Stomach (tissue), 9 donors: Measurements from ENCODE around the gene VKORC1L1. TPM values are rescaled to one million over a fixed set of nuclear protein-coding genes. Genes with fewer than 3 reads are reported as not detected.
"Not testable (repeated sequence)": the region's sequence is repeated elsewhere in the genome, so short reads cannot be mapped to it uniquely, and the experiment has no call there.

Experiments
- DNase-seq, 2 donors: peaks; one replicate each; pipeline versions ENCODE4 v3.0.0 to v3.0.0-alpha.2; 2013 to 2019
- H3K27ac ChIP-seq, 5 donors: fragments of 200-600 bp in 4 of 5; sonication (generic) in 4 of 5; one replicate each; pipeline ENCODE4 v1.5.1; 2013 to 2019; ENCODE audit warnings: mild to moderate bottlenecking in 1 of 5, moderate library complexity in 1 of 5
- H3K27me3 ChIP-seq, 3 donors: fragments of 200-600 bp; sonication (generic); one replicate each; pipeline ENCODE4 v1.5.1; 2017 to 2019; ENCODE audit warnings: mixed run types in 1 of 3
- H3K36me3 ChIP-seq, 4 donors: fragments of 200-600 bp; sonication (generic); 1 replicate in 3 of 4; 2 replicates in 1 of 4; pipeline ENCODE4 v1.5.1; 2016 to 2019
- H3K4me1 ChIP-seq, 4 donors: fragments of 200-600 bp; sonication (generic); one replicate each; pipeline ENCODE4 v1.5.1; 2016 to 2019
- H3K4me3 ChIP-seq, 4 donors: fragments of 200-600 bp; sonication (generic) in 3 of 4; one replicate each; pipeline ENCODE4 v1.5.1; 2016 to 2019; ENCODE audit warnings: mild to moderate bottlenecking in 1 of 4
- H3K9me3 ChIP-seq, 4 donors: fragments of 200-600 bp; sonication (generic); one replicate each; pipeline ENCODE4 v1.5.1; 2016 to 2019
- CTCF ChIP-seq, 7 experiments: fragments of 450-650 bp in 4 of 7; fragments of 200-600 bp in 3 of 7; sonication (generic) in 3 of 7; IDR thresholded peaks; one replicate each; pipeline ENCODE4 v1.5.1; 2016 to 2019; ENCODE audit warnings: antibody characterized with exemption in 7 of 7, control low read depth in 2 of 7, mild to moderate bottlenecking in 1 of 7
- EP300 ChIP-seq: sonication (generic); formaldehyde crosslinking; IDR thresholded peaks from one replicate; pipeline ENCODE4 v1.6.1; 2017; ENCODE audit warnings: antibody characterized with exemption
- POLR2A ChIP-seq, 4 donors: fragments of 450-650 bp; IDR thresholded peaks; one replicate each; pipeline ENCODE4 v1.6.1; 2016; ENCODE audit warnings: antibody characterized with exemption in 4 of 4, control low read depth in 2 of 4, mild to moderate bottlenecking in 1 of 4, moderate library complexity in 1 of 4
- POLR2AphosphoS5 ChIP-seq, 3 donors: sonication (generic); formaldehyde crosslinking; IDR thresholded peaks; one replicate each; pipeline ENCODE4 v1.6.1; 2016; ENCODE audit warnings: antibody characterized with exemption in 3 of 3
- WGBS, 5 donors: extraction: QIAGEN DNeasy Blood & Tissue Kit in 3 of 5; methylation state at CpG; one replicate each; pipeline versions ENCODE4 v1.1.5 to v1.1.7; 2013 to 2018; 5-methylcytosine and 5-hydroxymethylcytosine counted together
- intact Hi-C: fragments of 100-400 bp; cut with DNase I; formaldehyde crosslinking; loops from one replicate; pipeline ENCODE4 v1.15.1; 2023; ENCODE audit warnings: low total_unique reads
- polyA plus RNA-seq, 3 donors: library from polyadenylated mRNA; stranded (reverse); fragments of 200-250 nt; gene quantifications; one replicate each; pipeline ENCODE4 v1.2.3, GENCODE V29; 2013
- total RNA-seq, 5 donors: library from RNA; depleted of rRNA; stranded (reverse); fragments of >200 nt; gene quantifications; one replicate each; pipeline versions ENCODE4 v1.1.0 to v1.2.3, GENCODE V29; 2014 to 2016
- donor health status: healthy with polysubstance abuse.
- donor health status: Bipolar disorder and iron deficiency.
- donor health status: healthy.

VKORC1L1 gene
- total and polyA plus RNA-seq, 8 donors: 1.8 to 31.6 (median 6.5) TPM

DNA sequence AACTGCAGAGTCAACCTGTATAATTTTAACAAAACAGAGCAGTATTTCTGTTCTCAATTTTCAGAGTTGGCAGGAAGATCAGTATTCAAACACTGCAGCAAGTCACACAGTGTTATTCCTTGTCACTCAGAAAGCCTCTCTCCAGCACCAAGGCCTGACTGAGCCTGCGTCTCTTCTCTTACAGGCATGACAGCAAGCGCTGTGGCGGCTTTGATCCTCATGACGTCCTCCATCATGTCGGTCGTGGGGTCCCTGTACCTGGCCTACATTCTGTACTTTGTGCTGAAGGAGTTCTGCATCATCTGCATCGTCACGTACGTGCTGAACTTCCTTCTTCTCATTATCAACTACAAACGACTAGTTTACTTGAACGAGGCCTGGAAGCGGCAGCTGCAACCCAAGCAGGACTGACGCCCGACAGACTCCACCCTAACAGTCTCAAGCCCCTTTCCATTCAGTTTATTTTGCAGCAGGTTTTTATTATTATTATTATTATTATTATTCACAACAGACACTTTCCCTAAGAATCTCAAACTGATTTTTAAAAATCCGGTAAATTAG is 81.1 kb downstream of the VKORC1L1 start:
- Histone ChIP-seq H3K27ac (no peak overlapping the region), H3K27me3 (no peaks in the 10 kb centered on the region), H3K4me3 (no peak overlapping the region), H3K9me3 (no peaks in the 10 kb centered on the region), H3K36me3 (peaks cover 8 to 55% (median 53%) of the 10 kb centered on the region in 4 donors), H3K4me1 (peaks cover 0 to 12% (median 5%) of the 10 kb centered on the region in 4 donors)
- intact Hi-C loops: no loop called here
- no peak for TF ChIP-seq EP300
- TF ChIP-seq POLR2AphosphoS5 (IDR thresholded peaks at IDR 0.05): no peak
- TF ChIP-seq CTCF (IDR thresholded peaks at IDR 0.05): no peak
- no peak for TF ChIP-seq POLR2A (IDR thresholded peaks at IDR 0.05)
- 90 to 91% (median 90%) methylated on average over 15 of the region's 15 CpGs for WGBS, 5 donors
- no peak for DNase-seq

DNA sequence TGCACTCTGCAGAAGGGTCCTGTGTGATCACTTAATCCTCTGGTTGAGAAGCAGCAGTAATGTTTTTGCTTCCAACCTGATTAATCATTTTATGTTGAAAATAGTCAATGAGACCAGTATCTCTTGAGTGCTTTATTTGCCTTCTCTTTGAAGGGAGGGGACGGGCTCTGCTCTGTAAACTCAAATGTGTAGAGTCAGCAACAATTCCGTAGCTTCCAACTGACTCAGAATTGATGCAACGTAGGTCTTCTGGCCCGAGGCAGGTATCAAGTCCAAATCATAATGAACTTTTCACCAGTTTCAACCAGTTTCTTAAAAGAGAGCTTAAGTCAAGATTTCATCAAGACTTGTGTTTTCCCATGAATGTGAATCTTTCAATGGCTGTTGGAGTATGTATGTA is 82.8 kb downstream of the VKORC1L1 start:
- Histone ChIP-seq H3K4me1 (peaks cover 0 to 12% (median 5%) of the 10 kb centered on the region in 4 donors), H3K4me3 (no peak overlapping the region), H3K36me3 (peaks cover 21 to 72% (median 70%) of the 10 kb centered on the region in 4 donors), H3K9me3 (no peaks in the 10 kb centered on the region), H3K27ac (no peak overlapping the region), H3K27me3 (no peaks in the 10 kb centered on the region)
- no peak for TF ChIP-seq POLR2A (IDR thresholded peaks at IDR 0.05)
- TF ChIP-seq CTCF (IDR thresholded peaks at IDR 0.05): no peak
- no peak for TF ChIP-seq POLR2AphosphoS5 (IDR thresholded peaks at IDR 0.05)
- no peak for TF ChIP-seq EP300
- 76 to 86% (median 79%) methylated on average over 4 of the region's 4 CpGs for WGBS, 5 donors
- peak in 1 of 2 donors; percentile 17 for DNase-seq
- intact Hi-C loops: no loop called here

- Histone ChIP-seq H3K4me3 (no peak overlapping the region), H3K4me1 (no peaks in the 10 kb centered on the region), H3K27me3 (no peaks in the 10 kb centered on the region), H3K9me3 (no peaks in the 10 kb centered on the region), H3K27ac (no peak overlapping the region), H3K36me3 (peaks cover 50 to 100% (median 99%) of the 10 kb centered on the region in 4 donors)
- 76 to 79% (median 78%) methylated on average over 19 of the region's 19 CpGs for WGBS, 5 donors
- intact Hi-C loops: no loop called here
- no peak for TF ChIP-seq CTCF (IDR thresholded peaks at IDR 0.05)
- no peak for TF ChIP-seq EP300
- TF ChIP-seq POLR2AphosphoS5 (IDR thresholded peaks at IDR 0.05): no peak
- no peak for TF ChIP-seq POLR2A (IDR thresholded peaks at IDR 0.05)
- no peak for DNase-seq
Observed at GRCh38 chr7:65960351-65961074, 87.6 kb downstream of the VKORC1L1 start.

DNA sequence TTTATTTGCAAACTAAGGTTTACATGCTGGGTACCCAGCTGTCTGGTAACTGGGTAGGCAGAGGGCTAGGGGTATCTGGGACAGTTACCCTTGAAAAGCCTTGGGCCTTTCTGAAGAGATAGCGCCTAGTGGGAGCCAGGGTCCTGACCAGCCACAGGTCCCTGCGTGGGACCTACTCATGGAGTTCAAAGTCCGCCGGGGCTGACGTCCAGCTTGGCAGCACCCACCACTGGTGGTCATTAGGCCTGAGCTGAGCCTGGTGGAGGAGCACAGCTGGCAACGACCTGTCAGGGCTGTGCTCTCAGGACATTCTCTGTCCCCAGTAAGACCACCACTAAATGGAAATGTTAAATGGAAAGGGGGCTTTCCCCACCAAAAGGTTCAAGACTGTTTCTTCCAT is 89.2 kb downstream of the VKORC1L1 start:
- intact Hi-C loops: no loop called here
- H3K27ac ChIP-seq: no peak overlapping the region
- peaks cover 64 to 100% (median 99%) of the 10 kb centered on the region in 4 donors for H3K36me3 ChIP-seq
- DNase-seq: no peak
- WGBS, 5 donors: 73 to 82% (median 75%) methylated on average over 5 to 6 of the region's 6 CpGs
- H3K27me3 ChIP-seq: no peaks in the 10 kb centered on the region
- H3K4me3 ChIP-seq: no peak overlapping the region
- TF ChIP-seq POLR2AphosphoS5 (IDR thresholded peaks at IDR 0.05): no peak
- no peak for TF ChIP-seq EP300
- TF ChIP-seq CTCF (IDR thresholded peaks at IDR 0.05): no peak
- TF ChIP-seq POLR2A (IDR thresholded peaks at IDR 0.05): no peak
- no peaks in the 10 kb centered on the region for H3K9me3 ChIP-seq
- H3K4me1 ChIP-seq: no peaks in the 10 kb centered on the region

DNA sequence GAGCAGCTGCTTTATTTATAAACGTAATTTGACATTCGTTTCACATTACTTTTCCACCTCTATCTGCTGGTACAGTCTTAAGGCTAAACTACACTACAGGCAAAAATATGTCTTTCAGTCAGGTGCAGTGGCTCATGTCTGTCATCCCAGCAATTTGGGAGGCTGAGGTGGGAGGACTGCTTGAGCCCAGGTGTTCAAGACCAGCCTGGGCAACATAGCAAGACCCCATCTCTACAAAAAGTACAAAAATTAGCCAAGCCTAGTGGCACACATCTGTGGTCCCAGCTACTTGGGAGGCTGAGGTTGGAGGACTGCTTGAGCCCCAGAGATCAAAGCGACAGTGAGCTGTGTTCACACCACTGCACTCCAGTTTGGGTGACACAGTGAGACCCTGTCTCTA is 91.8 kb downstream of the VKORC1L1 start:
- H3K36me3 ChIP-seq: peaks cover 85 to 100% (median 100%) of the 10 kb centered on the region in 4 donors
- intact Hi-C loops: not testable (repeated sequence)

More for the DNA sequence above, 91.8 kb downstream of the VKORC1L1 start:
- H3K4me3 ChIP-seq, H3K27me3 ChIP-seq, H3K4me1 ChIP-seq, DNase-seq, H3K9me3 ChIP-seq, H3K27ac ChIP-seq: not testable (repeated sequence)
- WGBS, 5 donors: 86 to 92% (median 89%) methylated on average over 3 of the region's 3 CpGs
